Liver (tissue), 9 donors: ENCODE results near the gene PRKAR1B. TPM values are rescaled to one million over a fixed set of nuclear protein-coding genes. Genes with fewer than 3 reads are reported as not detected.

ENCODE experiments used
- DNase-seq: peaks from one replicate; pipeline ENCODE4 v3.0.0-alpha.2; 2017; ENCODE audit warnings: low spot score
- H3K27ac ChIP-seq, 2 donors: one replicate each; pipeline ENCODE4 v1.7.0; 2013; ENCODE audit warnings: inconsistent platforms in 2 of 2, low read length in 2 of 2, control low read depth in 1 of 2, low read depth in 1 of 2, mild to moderate bottlenecking in 1 of 2
- H3K27me3 ChIP-seq, 4 donors: one replicate each; pipeline versions ENCODE4 v1.6.1 to v1.7.0; 2013; ENCODE audit warnings: low read length in 3 of 4, inconsistent platforms in 1 of 4, mild to moderate bottlenecking in 1 of 4, moderate library complexity in 1 of 4; ENCODE audit not compliant: control insufficient read depth in 4 of 4, insufficient read depth in 4 of 4
- H3K36me3 ChIP-seq, 4 donors: one replicate each; pipeline versions ENCODE4 v1.6.1 to v1.7.0; 2013; ENCODE audit warnings: low read length in 3 of 4, mild to moderate bottlenecking in 3 of 4, low read depth in 1 of 4, moderate library complexity in 1 of 4; ENCODE audit not compliant: control insufficient read depth in 4 of 4, insufficient read depth in 3 of 4
- H3K4me1 ChIP-seq, 4 donors: one replicate each; pipeline versions ENCODE4 v1.6.1 to v1.7.0; 2013; ENCODE audit warnings: low read length in 3 of 4, mild to moderate bottlenecking in 3 of 4, moderate library complexity in 1 of 4; ENCODE audit not compliant: control insufficient read depth in 4 of 4, insufficient read depth in 4 of 4
- H3K4me3 ChIP-seq, 3 donors: one replicate each; pipeline versions ENCODE4 v1.6.1 to v1.7.0; 2013; ENCODE audit warnings: low read length in 3 of 3, control low read depth in 1 of 3, low read depth in 1 of 3, mild to moderate bottlenecking in 1 of 3
- H3K9ac ChIP-seq, 2 donors: one replicate each; pipeline ENCODE4 v1.7.0; 2013; ENCODE audit warnings: low read length in 2 of 2, mild to moderate bottlenecking in 2 of 2, moderate library complexity in 2 of 2, control low read depth in 1 of 2, low read depth in 1 of 2
- H3K9me3 ChIP-seq, 4 donors: one replicate each; pipeline versions ENCODE4 v1.6.1 to v1.7.0; 2013; ENCODE audit warnings: low read length in 3 of 4; ENCODE audit not compliant: control insufficient read depth in 4 of 4
- EGR1 ChIP-seq, 2 donors: IDR thresholded peaks; 2 replicates each; pipeline ENCODE4 v1.6.1; 2016 to 2018; ENCODE audit warnings: antibody characterized with exemption in 2 of 2, low read depth in 2 of 2
- FOXA1 ChIP-seq: IDR thresholded peaks from 2 replicates; pipeline ENCODE4 v1.6.1; 2016; ENCODE audit warnings: antibody characterized with exemption
- FOXA2 ChIP-seq: IDR thresholded peaks from 2 replicates; pipeline ENCODE4 v1.6.1; 2016; ENCODE audit warnings: antibody characterized with exemption
- GABPA ChIP-seq, 2 donors: IDR thresholded peaks in 1 of 2; conservative IDR thresholded peaks in 1 of 2; 2 replicates each; pipeline ENCODE4 v1.6.1; 2016; ENCODE audit warnings: antibody characterized with exemption in 2 of 2, mild to moderate bottlenecking in 1 of 2, moderate library complexity in 1 of 2
- HNF4A ChIP-seq, 2 donors: conservative IDR thresholded peaks; 2 replicates each; pipeline ENCODE4 v1.6.1; 2016; ENCODE audit warnings: antibody characterized with exemption in 2 of 2, mild to moderate bottlenecking in 2 of 2
- HNF4G ChIP-seq: IDR thresholded peaks from 2 replicates; pipeline ENCODE4 v1.6.1; 2016; ENCODE audit warnings: antibody characterized with exemption
- JUND ChIP-seq, 2 donors: IDR thresholded peaks; 2 replicates each; pipeline ENCODE4 v1.6.1; 2016; ENCODE audit warnings: antibody characterized with exemption in 2 of 2
- NR2F2 ChIP-seq: IDR thresholded peaks from 2 replicates; pipeline ENCODE4 v1.6.1; 2016; ENCODE audit warnings: antibody characterized with exemption
- RAD21 ChIP-seq, 2 donors: IDR thresholded peaks; 2 replicates each; pipeline ENCODE4 v1.6.1; 2016; ENCODE audit warnings: antibody characterized with exemption in 2 of 2, mild to moderate bottlenecking in 2 of 2
- RXRA ChIP-seq, 2 donors: IDR thresholded peaks; 2 replicates each; pipeline ENCODE4 v1.6.1; 2017 to 2018; ENCODE audit warnings: antibody characterized with exemption in 2 of 2, mild to moderate bottlenecking in 1 of 2
- SP1 ChIP-seq: IDR thresholded peaks from 2 replicates; pipeline ENCODE4 v1.6.1; 2018; ENCODE audit warnings: antibody characterized with exemption, mild to moderate bottlenecking
- TAF1 ChIP-seq: conservative IDR thresholded peaks from 2 replicates; pipeline ENCODE4 v1.6.1; 2016; ENCODE audit warnings: antibody characterized with exemption, mild to moderate bottlenecking
- YY1 ChIP-seq: IDR thresholded peaks from 2 replicates; pipeline ENCODE4 v1.6.1; 2016; ENCODE audit warnings: antibody characterized with exemption, mild to moderate bottlenecking
- WGBS: extraction: QIAGEN DNeasy Blood & Tissue Kit; methylation state at CpG from one replicate; pipeline ENCODE4 v1.1.7; 2013; 5-methylcytosine and 5-hydroxymethylcytosine counted together
- polyA plus RNA-seq, 2 donors: library from polyadenylated mRNA; stranded (reverse) in 1 of 2; unstranded in 1 of 2; fragments of 200-250 nt in 1 of 2; fragments of >200 nt in 1 of 2; fragmentation: Nextera tagmentation in 1 of 2; extraction: Ambion mirVana in 1 of 2; gene quantifications; one replicate each; pipeline versions ENCODE4 v1.2.1 to v1.2.3, GENCODE V29; 2013 to 2015
- total RNA-seq, 2 donors: library from RNA; depleted of rRNA; stranded (reverse); fragments of >200 nt; gene quantifications; one replicate each; pipeline ENCODE4 v1.2.3, GENCODE V29; 2014
- TF ChIP-seq, protein P1 (sequence below): IDR thresholded peaks from 2 replicates; pipeline ENCODE4 v1.6.1; 2016; ENCODE audit warnings: antibody characterized with exemption
- TF ChIP-seq, protein P2 (sequence below): fragments of 150-350 bp; IDR thresholded peaks from 2 replicates; pipeline ENCODE4 v1.5.1; 2017; ENCODE audit warnings: improper control_type of control experiment, low read depth, low read length; ENCODE audit not compliant: missing input control
- TF ChIP-seq, protein P3 (sequence below): IDR thresholded peaks from 2 replicates; pipeline ENCODE4 v1.6.1; 2016; ENCODE audit warnings: antibody characterized with exemption
- TF ChIP-seq, protein P4 (sequence below): IDR thresholded peaks from 2 replicates; pipeline ENCODE4 v1.6.1; 2016; ENCODE audit warnings: antibody characterized with exemption, mild to moderate bottlenecking
- TF ChIP-seq, protein P5 (sequence below): IDR thresholded peaks from 2 replicates; pipeline ENCODE4 v1.6.1; 2016; ENCODE audit warnings: antibody characterized with exemption
- donor health status: healthy.
- donor health status: healthy.
- donor health status: healthy.
- donor health status: healthy.
- donor health status: healthy.

The PRKAR1B gene
- total and polyA plus RNA-seq, 4 donors = 11.1 to 14.4 (median 12.4) TPM

DNA sequence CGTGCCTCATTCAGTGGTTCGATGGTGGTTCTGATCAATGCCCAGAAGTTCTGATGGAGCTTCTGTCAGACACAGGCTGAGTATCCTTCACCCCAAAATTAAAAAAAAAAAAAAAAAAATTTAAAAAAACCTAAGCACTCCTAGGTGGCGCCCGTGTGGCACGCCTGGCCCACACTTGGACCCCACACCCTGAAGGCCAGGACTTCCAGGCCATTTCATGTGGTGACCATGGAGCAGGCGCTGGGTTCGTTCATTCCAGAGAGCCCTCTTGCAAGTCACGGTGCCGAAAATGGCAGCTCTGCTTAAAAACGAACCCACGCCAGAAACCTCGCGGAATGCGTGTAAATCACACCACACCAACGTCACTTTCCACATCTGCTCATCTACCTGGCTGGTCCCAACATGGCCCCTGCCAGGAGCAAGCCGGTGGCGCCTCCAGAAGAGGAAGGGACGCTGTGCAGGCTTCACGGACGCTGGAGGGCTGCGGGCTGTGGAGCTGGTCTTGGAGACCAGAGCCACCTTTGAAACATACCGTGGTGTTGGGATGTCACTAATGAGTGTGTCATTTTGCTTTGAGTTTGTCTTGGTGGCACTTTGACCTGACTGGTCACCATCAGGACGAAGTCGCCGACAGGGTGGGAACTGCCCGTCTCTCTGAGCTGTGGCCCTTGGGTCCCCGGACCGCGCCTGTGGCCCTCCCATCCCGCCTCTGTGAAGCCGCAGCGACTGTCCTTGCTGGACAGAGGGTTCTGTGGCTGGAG is 46.0 kb upstream of the PRKAR1B start:
- no peaks in the 10 kb centered on the region for H3K27me3 ChIP-seq
- no peak overlapping the region for H3K27ac ChIP-seq
- DNase-seq = no peak
- no peaks in the 10 kb centered on the region for H3K4me1 ChIP-seq
- H3K9me3 ChIP-seq = no peaks in the 10 kb centered on the region
- no peak overlapping the region for H3K4me3 ChIP-seq
- WGBS = 96% methylated on average over 32 of the region's 32 CpGs
- peaks cover 0 to 17% (median 5%) of the 10 kb centered on the region in 4 donors for H3K36me3 ChIP-seq
- no peak overlapping the region for H3K9ac ChIP-seq
- TF ChIP-seq, protein P1, sequence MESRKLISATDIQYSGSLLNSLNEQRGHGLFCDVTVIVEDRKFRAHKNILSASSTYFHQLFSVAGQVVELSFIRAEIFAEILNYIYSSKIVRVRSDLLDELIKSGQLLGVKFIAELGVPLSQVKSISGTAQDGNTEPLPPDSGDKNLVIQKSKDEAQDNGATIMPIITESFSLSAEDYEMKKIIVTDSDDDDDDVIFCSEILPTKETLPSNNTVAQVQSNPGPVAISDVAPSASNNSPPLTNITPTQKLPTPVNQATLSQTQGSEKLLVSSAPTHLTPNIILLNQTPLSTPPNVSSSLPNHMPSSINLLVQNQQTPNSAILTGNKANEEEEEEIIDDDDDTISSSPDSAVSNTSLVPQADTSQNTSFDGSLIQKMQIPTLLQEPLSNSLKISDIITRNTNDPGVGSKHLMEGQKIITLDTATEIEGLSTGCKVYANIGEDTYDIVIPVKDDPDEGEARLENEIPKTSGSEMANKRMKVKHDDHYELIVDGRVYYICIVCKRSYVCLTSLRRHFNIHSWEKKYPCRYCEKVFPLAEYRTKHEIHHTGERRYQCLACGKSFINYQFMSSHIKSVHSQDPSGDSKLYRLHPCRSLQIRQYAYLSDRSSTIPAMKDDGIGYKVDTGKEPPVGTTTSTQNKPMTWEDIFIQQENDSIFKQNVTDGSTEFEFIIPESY = no peak
- no peak for TF ChIP-seq JUND (IDR thresholded peaks at IDR 0.05)
- TF ChIP-seq RXRA (IDR thresholded peaks at IDR 0.05) = no peak
- no peak for TF ChIP-seq HNF4G
- TF ChIP-seq, protein P2, sequence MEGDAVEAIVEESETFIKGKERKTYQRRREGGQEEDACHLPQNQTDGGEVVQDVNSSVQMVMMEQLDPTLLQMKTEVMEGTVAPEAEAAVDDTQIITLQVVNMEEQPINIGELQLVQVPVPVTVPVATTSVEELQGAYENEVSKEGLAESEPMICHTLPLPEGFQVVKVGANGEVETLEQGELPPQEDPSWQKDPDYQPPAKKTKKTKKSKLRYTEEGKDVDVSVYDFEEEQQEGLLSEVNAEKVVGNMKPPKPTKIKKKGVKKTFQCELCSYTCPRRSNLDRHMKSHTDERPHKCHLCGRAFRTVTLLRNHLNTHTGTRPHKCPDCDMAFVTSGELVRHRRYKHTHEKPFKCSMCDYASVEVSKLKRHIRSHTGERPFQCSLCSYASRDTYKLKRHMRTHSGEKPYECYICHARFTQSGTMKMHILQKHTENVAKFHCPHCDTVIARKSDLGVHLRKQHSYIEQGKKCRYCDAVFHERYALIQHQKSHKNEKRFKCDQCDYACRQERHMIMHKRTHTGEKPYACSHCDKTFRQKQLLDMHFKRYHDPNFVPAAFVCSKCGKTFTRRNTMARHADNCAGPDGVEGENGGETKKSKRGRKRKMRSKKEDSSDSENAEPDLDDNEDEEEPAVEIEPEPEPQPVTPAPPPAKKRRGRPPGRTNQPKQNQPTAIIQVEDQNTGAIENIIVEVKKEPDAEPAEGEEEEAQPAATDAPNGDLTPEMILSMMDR = no peak
- no peak for TF ChIP-seq YY1
- no peak for TF ChIP-seq HNF4A (conservative IDR thresholded peaks at IDR 0.05)
- TF ChIP-seq GABPA (IDR thresholded peaks at IDR 0.05 in 1 of 2, conservative IDR thresholded peaks at IDR 0.05 in 1 of 2) = no peak
- TF ChIP-seq, protein P3, sequence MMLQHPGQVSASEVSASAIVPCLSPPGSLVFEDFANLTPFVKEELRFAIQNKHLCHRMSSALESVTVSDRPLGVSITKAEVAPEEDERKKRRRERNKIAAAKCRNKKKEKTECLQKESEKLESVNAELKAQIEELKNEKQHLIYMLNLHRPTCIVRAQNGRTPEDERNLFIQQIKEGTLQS = no peak
- TF ChIP-seq TAF1 = no peak
- no peak for TF ChIP-seq FOXA2
- TF ChIP-seq, protein P4, sequence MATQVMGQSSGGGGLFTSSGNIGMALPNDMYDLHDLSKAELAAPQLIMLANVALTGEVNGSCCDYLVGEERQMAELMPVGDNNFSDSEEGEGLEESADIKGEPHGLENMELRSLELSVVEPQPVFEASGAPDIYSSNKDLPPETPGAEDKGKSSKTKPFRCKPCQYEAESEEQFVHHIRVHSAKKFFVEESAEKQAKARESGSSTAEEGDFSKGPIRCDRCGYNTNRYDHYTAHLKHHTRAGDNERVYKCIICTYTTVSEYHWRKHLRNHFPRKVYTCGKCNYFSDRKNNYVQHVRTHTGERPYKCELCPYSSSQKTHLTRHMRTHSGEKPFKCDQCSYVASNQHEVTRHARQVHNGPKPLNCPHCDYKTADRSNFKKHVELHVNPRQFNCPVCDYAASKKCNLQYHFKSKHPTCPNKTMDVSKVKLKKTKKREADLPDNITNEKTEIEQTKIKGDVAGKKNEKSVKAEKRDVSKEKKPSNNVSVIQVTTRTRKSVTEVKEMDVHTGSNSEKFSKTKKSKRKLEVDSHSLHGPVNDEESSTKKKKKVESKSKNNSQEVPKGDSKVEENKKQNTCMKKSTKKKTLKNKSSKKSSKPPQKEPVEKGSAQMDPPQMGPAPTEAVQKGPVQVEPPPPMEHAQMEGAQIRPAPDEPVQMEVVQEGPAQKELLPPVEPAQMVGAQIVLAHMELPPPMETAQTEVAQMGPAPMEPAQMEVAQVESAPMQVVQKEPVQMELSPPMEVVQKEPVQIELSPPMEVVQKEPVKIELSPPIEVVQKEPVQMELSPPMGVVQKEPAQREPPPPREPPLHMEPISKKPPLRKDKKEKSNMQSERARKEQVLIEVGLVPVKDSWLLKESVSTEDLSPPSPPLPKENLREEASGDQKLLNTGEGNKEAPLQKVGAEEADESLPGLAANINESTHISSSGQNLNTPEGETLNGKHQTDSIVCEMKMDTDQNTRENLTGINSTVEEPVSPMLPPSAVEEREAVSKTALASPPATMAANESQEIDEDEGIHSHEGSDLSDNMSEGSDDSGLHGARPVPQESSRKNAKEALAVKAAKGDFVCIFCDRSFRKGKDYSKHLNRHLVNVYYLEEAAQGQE = no peak
- no peak for TF ChIP-seq SP1
- TF ChIP-seq FOXA1 = no peak
- no peak for TF ChIP-seq EGR1 (IDR thresholded peaks at IDR 0.05; ENCODE audit: low read depth in 2 of 2)
- TF ChIP-seq RAD21 (IDR thresholded peaks at IDR 0.05) = no peak
- TF ChIP-seq, protein P5, sequence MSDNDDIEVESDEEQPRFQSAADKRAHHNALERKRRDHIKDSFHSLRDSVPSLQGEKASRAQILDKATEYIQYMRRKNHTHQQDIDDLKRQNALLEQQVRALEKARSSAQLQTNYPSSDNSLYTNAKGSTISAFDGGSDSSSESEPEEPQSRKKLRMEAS = no peak
- no peak for TF ChIP-seq NR2F2
